Osteocyte (in vitro differentiated cells): Measurements from ENCODE around the gene SGCB. TPM values are rescaled to one million over a fixed set of nuclear protein-coding genes. Genes with fewer than 3 reads are reported as not detected.

Experiments
- DNase-seq: peaks from one replicate; pipeline ENCODE4 v3.0.0; 2021; ENCODE audit warnings: mixed read lengths; ENCODE audit not compliant: unreplicated experiment; ENCODE audit errors: extremely low spot score
- H3K27ac Mint-ChIP-seq: one replicate; pipeline ENCODE4 v1.8.0; 2021; ENCODE audit warnings: mild to moderate bottlenecking, mixed read lengths; ENCODE audit not compliant: unreplicated experiment
- H3K27me3 Mint-ChIP-seq: one replicate; pipeline ENCODE4 v1.8.0; 2021; ENCODE audit warnings: mixed read lengths; ENCODE audit not compliant: unreplicated experiment
- H3K36me3 Mint-ChIP-seq: one replicate; pipeline ENCODE4 v1.8.0; 2021; ENCODE audit warnings: mixed read lengths; ENCODE audit not compliant: unreplicated experiment
- H3K4me1 Mint-ChIP-seq: one replicate; pipeline ENCODE4 v1.8.0; 2021; ENCODE audit warnings: mixed read lengths; ENCODE audit not compliant: unreplicated experiment
- H3K4me3 Mint-ChIP-seq: one replicate; pipeline ENCODE4 v1.8.0; 2021; ENCODE audit warnings: mild to moderate bottlenecking, moderate library complexity, mixed read lengths; ENCODE audit not compliant: unreplicated experiment
- H3K9me3 Mint-ChIP-seq: one replicate; pipeline ENCODE4 v1.8.0; 2021; ENCODE audit warnings: mixed read lengths; ENCODE audit not compliant: unreplicated experiment
- total RNA-seq: library from RNA; stranded (reverse); gene quantifications from 2 replicates; pipeline ENCODE4 v1.2.1, GENCODE V29; 2021
- TF ChIP-seq, protein P1 (sequence below): fragments of 200-600 bp; sonication (generic); IDR thresholded peaks from 2 replicates; pipeline ENCODE4 v1.5.0; 2021; ENCODE audit warnings: antibody characterized with exemption, mild to moderate bottlenecking, moderate library complexity

The SGCB gene
- total RNA-seq, 1 donor from 2014 or later = 86.5 TPM

DNA sequence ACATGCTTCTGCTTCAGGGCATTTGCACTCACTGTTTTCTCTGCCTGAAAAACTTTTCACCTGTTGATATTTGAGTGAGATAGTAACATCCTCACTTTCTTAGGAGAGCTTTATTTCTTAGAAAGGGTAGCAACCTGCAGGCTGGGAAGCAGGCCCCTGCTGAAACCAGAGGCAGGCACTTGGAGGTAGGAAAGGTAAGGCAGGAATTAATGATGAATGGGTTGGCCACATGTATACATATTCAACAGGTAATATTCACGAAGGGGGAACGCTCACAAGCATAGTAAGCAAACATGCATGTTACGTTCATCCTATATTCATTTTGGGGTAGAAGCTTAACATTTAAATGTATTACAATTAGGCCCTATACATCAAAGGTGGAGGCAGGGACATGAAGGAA lies 16.2 kb upstream of the SGCB start:
- H3K36me3 Mint-ChIP-seq = no peaks in the 10 kb centered on the region
- TF ChIP-seq, protein P1, sequence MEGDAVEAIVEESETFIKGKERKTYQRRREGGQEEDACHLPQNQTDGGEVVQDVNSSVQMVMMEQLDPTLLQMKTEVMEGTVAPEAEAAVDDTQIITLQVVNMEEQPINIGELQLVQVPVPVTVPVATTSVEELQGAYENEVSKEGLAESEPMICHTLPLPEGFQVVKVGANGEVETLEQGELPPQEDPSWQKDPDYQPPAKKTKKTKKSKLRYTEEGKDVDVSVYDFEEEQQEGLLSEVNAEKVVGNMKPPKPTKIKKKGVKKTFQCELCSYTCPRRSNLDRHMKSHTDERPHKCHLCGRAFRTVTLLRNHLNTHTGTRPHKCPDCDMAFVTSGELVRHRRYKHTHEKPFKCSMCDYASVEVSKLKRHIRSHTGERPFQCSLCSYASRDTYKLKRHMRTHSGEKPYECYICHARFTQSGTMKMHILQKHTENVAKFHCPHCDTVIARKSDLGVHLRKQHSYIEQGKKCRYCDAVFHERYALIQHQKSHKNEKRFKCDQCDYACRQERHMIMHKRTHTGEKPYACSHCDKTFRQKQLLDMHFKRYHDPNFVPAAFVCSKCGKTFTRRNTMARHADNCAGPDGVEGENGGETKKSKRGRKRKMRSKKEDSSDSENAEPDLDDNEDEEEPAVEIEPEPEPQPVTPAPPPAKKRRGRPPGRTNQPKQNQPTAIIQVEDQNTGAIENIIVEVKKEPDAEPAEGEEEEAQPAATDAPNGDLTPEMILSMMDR = no peak
- H3K27ac Mint-ChIP-seq = no peak overlapping the region
- no peak overlapping the region for H3K4me3 Mint-ChIP-seq
- no peak for DNase-seq
- H3K4me1 Mint-ChIP-seq = peaks cover 12% of the 10 kb centered on the region
- H3K9me3 Mint-ChIP-seq = no peaks in the 10 kb centered on the region
- H3K27me3 Mint-ChIP-seq = peaks cover 13% of the 10 kb centered on the region

DNA sequence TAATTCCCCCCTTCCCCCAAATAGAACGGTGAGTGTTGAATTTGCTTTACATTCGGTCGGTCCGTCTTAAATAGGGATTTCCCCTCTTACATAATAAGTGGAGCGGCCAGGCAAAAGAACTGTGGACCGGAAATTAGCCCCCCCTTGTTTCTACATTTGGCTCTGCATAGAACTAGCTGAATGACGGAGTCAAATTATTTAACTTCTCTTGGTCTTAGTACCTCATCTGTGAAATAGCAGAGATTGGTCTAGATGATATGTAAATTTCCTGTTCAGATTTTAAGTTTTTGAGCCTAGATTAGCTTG lies 14.3 kb upstream of the SGCB start:
- no peak for DNase-seq
- Mint-ChIP-seq H3K27me3 (peaks cover 21% of the 10 kb centered on the region), H3K9me3 (no peaks in the 10 kb centered on the region), H3K36me3 (peaks cover 2% of the 10 kb centered on the region), H3K4me1 (peaks cover 12% of the 10 kb centered on the region), H3K27ac (peak overlapping the region; percentile 92), H3K4me3 (peak overlapping the region; percentile 87)
- TF ChIP-seq, protein P1 = no peak

GRCh38 chr4:52051615-52052474 lies 13.7 kb upstream of the SGCB start:
- TF ChIP-seq, protein P1 = no peak
- peaks cover 26% of the 10 kb centered on the region for H3K27me3 Mint-ChIP-seq
- no peaks in the 10 kb centered on the region for H3K9me3 Mint-ChIP-seq
- peak overlapping the region; percentile 87 for H3K4me3 Mint-ChIP-seq
- H3K4me1 Mint-ChIP-seq = peaks cover 12% of the 10 kb centered on the region
- peak; percentile 91 for DNase-seq
- H3K27ac Mint-ChIP-seq = peak overlapping the region; percentile 92
- H3K36me3 Mint-ChIP-seq = peaks cover 2% of the 10 kb centered on the region

DNA sequence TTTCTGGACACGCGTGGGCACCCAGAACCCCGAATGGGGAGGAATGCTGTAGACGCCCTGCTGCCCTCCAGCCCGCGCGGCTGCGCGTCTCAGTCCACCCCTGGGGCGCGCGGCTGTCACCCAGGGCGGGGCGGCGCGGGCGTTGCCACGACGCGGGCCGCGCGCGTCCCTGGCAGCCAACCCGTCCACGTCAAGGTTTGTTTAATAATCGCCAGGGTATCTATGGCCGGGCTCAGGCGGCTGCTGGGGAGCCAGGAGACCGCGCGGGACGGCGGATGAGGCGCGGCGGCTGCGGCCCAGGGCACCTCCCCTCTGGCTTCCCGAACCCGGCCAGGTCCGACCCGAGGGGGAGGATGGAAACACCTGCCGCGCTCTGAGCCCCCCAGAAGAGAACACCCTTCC lies 13.1 kb upstream of the SGCB start, which contains the start of gene SPATA18:
Gene SPATA18 (plus strand): TSS at position 92 of the 402 bp plus-strand sequence. CDS start 401 bp downstream, outside the sequence.
- peaks cover 32% of the 10 kb centered on the region for H3K27me3 Mint-ChIP-seq
- H3K36me3 Mint-ChIP-seq = peaks cover 2% of the 10 kb centered on the region
- no peak for DNase-seq
- H3K4me3 Mint-ChIP-seq = peak within 1 kb of the TSS; percentile 87
- H3K4me1 Mint-ChIP-seq = peaks cover 12% of the 10 kb centered on the region
- TF ChIP-seq, protein P1 = no peak
- H3K9me3 Mint-ChIP-seq = no peaks in the 10 kb centered on the region
- peak within 1 kb of the TSS; percentile 92 for H3K27ac Mint-ChIP-seq

DNA sequence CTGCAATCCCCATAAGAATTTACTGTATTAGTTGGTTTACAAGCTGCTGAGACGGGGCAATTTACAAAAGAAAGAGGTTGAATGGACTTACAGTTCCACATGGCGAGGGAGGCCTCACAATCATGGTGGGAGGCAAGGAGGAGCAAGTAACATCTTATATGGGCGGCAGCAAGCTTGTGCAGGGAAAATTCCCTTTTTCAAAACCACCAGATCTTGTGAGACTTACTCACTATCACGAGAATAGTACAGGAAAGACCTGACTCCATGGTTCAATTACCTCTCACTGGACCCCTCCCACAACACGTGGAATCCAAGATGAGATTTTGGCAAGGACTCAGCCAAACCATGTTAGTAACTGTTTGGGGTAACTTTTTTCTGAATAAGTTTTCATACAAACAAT lies 11.2 kb upstream of the SGCB start:
- DNase-seq = no peak
- Mint-ChIP-seq H3K9me3 (no peaks in the 10 kb centered on the region), H3K4me1 (peaks cover 12% of the 10 kb centered on the region), H3K27ac (no peak overlapping the region), H3K27me3 (peaks cover 39% of the 10 kb centered on the region), H3K4me3 (no peak overlapping the region), H3K36me3 (peaks cover 2% of the 10 kb centered on the region)
- TF ChIP-seq, protein P1 = no peak
